ENCODE measurements around the gene SETD6.

DNA sequence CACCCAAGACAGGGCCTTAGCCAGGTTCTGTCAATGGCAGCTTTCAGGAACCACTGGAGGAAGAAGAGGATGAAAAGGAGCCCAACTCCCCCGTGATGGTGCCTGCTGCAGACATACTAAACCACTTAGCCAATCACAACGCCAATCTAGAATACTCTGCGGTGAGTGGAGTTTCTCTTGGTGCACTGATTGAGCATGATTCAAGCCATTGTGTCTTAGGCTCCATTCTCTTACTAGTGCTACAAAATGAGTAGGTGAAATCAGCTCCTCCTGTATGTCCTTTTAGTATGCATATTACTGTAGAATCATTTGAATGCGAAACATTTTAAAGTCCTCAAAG, 1.4 kb downstream of the SETD6 start:
- TF ChIP-seq, protein P1, sequence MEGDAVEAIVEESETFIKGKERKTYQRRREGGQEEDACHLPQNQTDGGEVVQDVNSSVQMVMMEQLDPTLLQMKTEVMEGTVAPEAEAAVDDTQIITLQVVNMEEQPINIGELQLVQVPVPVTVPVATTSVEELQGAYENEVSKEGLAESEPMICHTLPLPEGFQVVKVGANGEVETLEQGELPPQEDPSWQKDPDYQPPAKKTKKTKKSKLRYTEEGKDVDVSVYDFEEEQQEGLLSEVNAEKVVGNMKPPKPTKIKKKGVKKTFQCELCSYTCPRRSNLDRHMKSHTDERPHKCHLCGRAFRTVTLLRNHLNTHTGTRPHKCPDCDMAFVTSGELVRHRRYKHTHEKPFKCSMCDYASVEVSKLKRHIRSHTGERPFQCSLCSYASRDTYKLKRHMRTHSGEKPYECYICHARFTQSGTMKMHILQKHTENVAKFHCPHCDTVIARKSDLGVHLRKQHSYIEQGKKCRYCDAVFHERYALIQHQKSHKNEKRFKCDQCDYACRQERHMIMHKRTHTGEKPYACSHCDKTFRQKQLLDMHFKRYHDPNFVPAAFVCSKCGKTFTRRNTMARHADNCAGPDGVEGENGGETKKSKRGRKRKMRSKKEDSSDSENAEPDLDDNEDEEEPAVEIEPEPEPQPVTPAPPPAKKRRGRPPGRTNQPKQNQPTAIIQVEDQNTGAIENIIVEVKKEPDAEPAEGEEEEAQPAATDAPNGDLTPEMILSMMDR (IDR thresholded peaks at IDR 0.05): no peak
- TF ChIP-seq EP300 (IDR thresholded peaks at IDR 0.05; ENCODE audit: low read depth): no peak

Data from transverse colon (tissue), 3 donors.